ENCODE data around the gene BPIFB6. TPM values are rescaled to one million over a fixed set of nuclear protein-coding genes. Genes with fewer than 3 reads are reported as not detected.

BPIFB6 gene
- total and polyA plus RNA-seq, 2 of the 4 experiments (the other 2 are of a cell fraction) = not detected

DNA sequence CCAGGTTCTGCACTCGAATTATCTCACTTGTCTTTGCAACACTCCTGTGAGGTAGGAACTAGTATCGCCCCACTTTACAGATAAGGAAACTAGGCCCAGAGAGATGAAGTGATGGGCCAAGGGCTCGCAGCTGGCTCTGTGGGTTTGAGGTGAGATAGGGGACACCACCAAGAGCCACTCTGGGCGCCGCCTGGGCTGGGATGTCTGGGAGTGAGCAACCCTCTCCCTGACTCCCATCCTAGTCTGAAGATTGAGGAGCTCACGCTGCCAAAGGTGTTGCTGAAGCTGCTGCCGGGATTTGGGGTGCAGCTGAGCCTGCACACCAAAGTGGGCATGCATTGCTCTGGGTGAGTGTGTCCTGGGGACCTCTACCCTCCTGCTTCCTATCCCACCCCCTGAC lies 27.7 kb downstream of the BPIFB6 start:
- POLR2A ChIA-PET (ENCODE audit: unreplicated experiment) = no interaction called here
- intact Hi-C loops (cut with micrococcal nuclease) = no loop called here

More for the DNA sequence above, 27.7 kb downstream of the BPIFB6 start:
- H2AFZ ChIP-seq (replicated peaks; ENCODE audit: low read length, poor library complexity) = no peak overlapping the region
- no peak overlapping the region for H3K18ac ChIP-seq (ENCODE audit: low read depth, low read length)
- no peak overlapping the region for H2BK120ac ChIP-seq (ENCODE audit: low read depth, low read length)
- no peaks in the 10 kb centered on the region for H3K79me1 ChIP-seq (ENCODE audit: low read depth in 1 of 2, low read length in 2 of 2)
- H2BK5ac ChIP-seq (ENCODE audit: low read depth, low read length, poor library complexity, severe bottlenecking) = no peak overlapping the region
- no peak overlapping the region for H2AK9ac ChIP-seq (replicated peaks; ENCODE audit: low read depth, low read length, poor library complexity)
- H4K20me1 ChIP-seq (ENCODE audit: insufficient read depth, low read length) = no peaks in the 10 kb centered on the region
- no peak overlapping the region for H2BK20ac ChIP-seq (ENCODE audit: low read depth, low read length)
- no peaks in the 10 kb centered on the region for H3K9me1 ChIP-seq (ENCODE audit: insufficient read depth, low read length)
- in situ Hi-C loops (cut with MboI; ENCODE audit: low sequenced_read_pairs) = no loop called here
- H3K9me3 ChIP-seq (ENCODE audit: control insufficient read depth, insufficient read depth, low read length) = no peaks in the 10 kb centered on the region
- peaks cover 4% of the 10 kb centered on the region; the same call in 1 of the 2 replicates for H3K27me3 ChIP-seq (ENCODE audit: control insufficient read depth, insufficient read depth, low read length)
- H3K14ac ChIP-seq (replicated peaks; ENCODE audit: low read depth, low read length) = no peak overlapping the region
- no peaks in the 10 kb centered on the region for H3K4me1 ChIP-seq (ENCODE audit: control insufficient read depth, insufficient read depth, low read length)
- dilution Hi-C loops (cut with HindIII; ENCODE audit: low sequenced_read_pairs, unreplicated experiment) = no loop called here
- H3K9ac ChIP-seq (ENCODE audit: low read depth, low read length) = no peak overlapping the region
- no peak overlapping the region for H3K4ac ChIP-seq (ENCODE audit: low read depth, low read length)
- TF ChIP-seq RCOR1 (IDR thresholded peaks at IDR 0.05; ENCODE audit: insufficient replicate concordance, low read length) = no peak
- no peak for TF ChIP-seq NFE2L2 (IDR thresholded peaks at IDR 0.05; ENCODE audit: low read depth, low read length)
- no peak for TF ChIP-seq RFX5 (IDR thresholded peaks at IDR 0.05; ENCODE audit: low read depth, low read length)
- TF ChIP-seq MAZ (IDR thresholded peaks at IDR 0.05; ENCODE audit: borderline replicate concordance, low read depth, low read length) = no peak
- no peak for TF ChIP-seq MXI1 (IDR thresholded peaks at IDR 0.05; ENCODE audit: borderline replicate concordance, low read depth, low read length)
- TF ChIP-seq CEBPB (IDR thresholded peaks at IDR 0.05; ENCODE audit: low read depth, low read length) = no peak
- no peak for TF ChIP-seq BHLHE40 (IDR thresholded peaks at IDR 0.05; ENCODE audit: low read depth, low read length)
- TF ChIP-seq POLR2A (IDR thresholded peaks at IDR 0.05; ENCODE audit: low read depth, low read length) = no peak
- no peak for TF ChIP-seq SMC3 (IDR thresholded peaks at IDR 0.05; ENCODE audit: low read depth, low read length)
- no peak for TF ChIP-seq CHD1 (IDR thresholded peaks at IDR 0.05; ENCODE audit: low read depth, low read length)
- TF ChIP-seq, protein P1, sequence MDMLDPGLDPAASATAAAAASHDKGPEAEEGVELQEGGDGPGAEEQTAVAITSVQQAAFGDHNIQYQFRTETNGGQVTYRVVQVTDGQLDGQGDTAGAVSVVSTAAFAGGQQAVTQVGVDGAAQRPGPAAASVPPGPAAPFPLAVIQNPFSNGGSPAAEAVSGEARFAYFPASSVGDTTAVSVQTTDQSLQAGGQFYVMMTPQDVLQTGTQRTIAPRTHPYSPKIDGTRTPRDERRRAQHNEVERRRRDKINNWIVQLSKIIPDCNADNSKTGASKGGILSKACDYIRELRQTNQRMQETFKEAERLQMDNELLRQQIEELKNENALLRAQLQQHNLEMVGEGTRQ (IDR thresholded peaks at IDR 0.05; ENCODE audit: low read depth, low read length) = no peak
- TF ChIP-seq MAFK (IDR thresholded peaks at IDR 0.05; ENCODE audit: low read depth, low read length) = no peak
- no peak for TF ChIP-seq RAD21 (IDR thresholded peaks at IDR 0.05; ENCODE audit: low read length)
- no peak for TF ChIP-seq FOS (IDR thresholded peaks at IDR 0.05; ENCODE audit: low read depth, low read length)
- TF ChIP-seq, protein P2, sequence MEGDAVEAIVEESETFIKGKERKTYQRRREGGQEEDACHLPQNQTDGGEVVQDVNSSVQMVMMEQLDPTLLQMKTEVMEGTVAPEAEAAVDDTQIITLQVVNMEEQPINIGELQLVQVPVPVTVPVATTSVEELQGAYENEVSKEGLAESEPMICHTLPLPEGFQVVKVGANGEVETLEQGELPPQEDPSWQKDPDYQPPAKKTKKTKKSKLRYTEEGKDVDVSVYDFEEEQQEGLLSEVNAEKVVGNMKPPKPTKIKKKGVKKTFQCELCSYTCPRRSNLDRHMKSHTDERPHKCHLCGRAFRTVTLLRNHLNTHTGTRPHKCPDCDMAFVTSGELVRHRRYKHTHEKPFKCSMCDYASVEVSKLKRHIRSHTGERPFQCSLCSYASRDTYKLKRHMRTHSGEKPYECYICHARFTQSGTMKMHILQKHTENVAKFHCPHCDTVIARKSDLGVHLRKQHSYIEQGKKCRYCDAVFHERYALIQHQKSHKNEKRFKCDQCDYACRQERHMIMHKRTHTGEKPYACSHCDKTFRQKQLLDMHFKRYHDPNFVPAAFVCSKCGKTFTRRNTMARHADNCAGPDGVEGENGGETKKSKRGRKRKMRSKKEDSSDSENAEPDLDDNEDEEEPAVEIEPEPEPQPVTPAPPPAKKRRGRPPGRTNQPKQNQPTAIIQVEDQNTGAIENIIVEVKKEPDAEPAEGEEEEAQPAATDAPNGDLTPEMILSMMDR (conservative IDR thresholded peaks at IDR 0.05; ENCODE audit: low read depth, low read length) = no peak
- no peak for TF ChIP-seq ELK1 (IDR thresholded peaks at IDR 0.05; ENCODE audit: borderline replicate concordance, low read depth, low read length)
- H3K4me2 ChIP-seq (ENCODE audit: low read depth, low read length) = no peak overlapping the region
- no peak overlapping the region for H2AK5ac ChIP-seq (ENCODE audit: low read depth, low read length)
- no TSS peak for BruUV-seq (replicated peaks)
- WGBS, 2 experiments (ENCODE audit: extremely low coverage in 2 of 2, insufficient read length in 1 of 2) = 65% methylated on average over 2 of the region's 7 CpGs; no CpG with 5 or more reads in 1 of the 2 experiments
- no peak overlapping the region for H3K56ac ChIP-seq (ENCODE audit: extremely low read depth, insufficient read depth, low read length)
- CTCF ChIA-PET = no interaction called here
- H3K27ac ChIP-seq (ENCODE audit: insufficient read depth, low read length) = no peak overlapping the region
- H2BK15ac ChIP-seq (ENCODE audit: low read depth, low read length) = no peak overlapping the region
- DNase-seq = no peak
- ATAC-seq (ENCODE audit: low read depth) = no peak
- no peak overlapping the region for H4K8ac ChIP-seq (ENCODE audit: low read depth in 2 of 2, low read length in 2 of 2)
- no peak overlapping the region for H4K91ac ChIP-seq (ENCODE audit: insufficient read depth, low read depth, low read length)
- no peak overlapping the region for H3K23ac ChIP-seq (ENCODE audit: low read depth, low read length)
- no peaks in the 10 kb centered on the region for H3K36me3 ChIP-seq (ENCODE audit: control insufficient read depth, insufficient read depth, low read length)
- H3K4me3 ChIP-seq (ENCODE audit: insufficient read depth, low read depth, low read length) = no peak overlapping the region
- no peak overlapping the region for H4K5ac ChIP-seq (ENCODE audit: low read depth, low read length)

Measured in IMR-90 (cell line).